Spleen (tissue), 7 donors: ENCODE results near the gene FTO.

ENCODE experiments used
- POLR2A ChIP-seq, 3 donors: fragments of 450-650 bp; IDR thresholded peaks; one replicate each; pipeline ENCODE4 v1.5.1; 2017; ENCODE audit warnings: antibody characterized with exemption in 3 of 3, mild to moderate bottlenecking in 1 of 3
- POLR2AphosphoS5 ChIP-seq, 3 donors: sonication (generic); formaldehyde crosslinking; IDR thresholded peaks; one replicate each; pipeline ENCODE4 v1.5.1; 2017; ENCODE audit warnings: antibody characterized with exemption in 3 of 3
- TF ChIP-seq, protein P1 (sequence below), 11 experiments: fragments of 200-600 bp in 7 of 11; fragments of 450-650 bp in 4 of 11; sonication (generic) in 4 of 11; IDR thresholded peaks in 8 of 11; conservative IDR thresholded peaks in 3 of 11; 1 replicate in 7 of 11; 2 replicates in 4 of 11; pipeline versions ENCODE4 v1.4.0 to v1.8.0; 2016 to 2021; ENCODE audit warnings: antibody characterized with exemption in 11 of 11, inconsistent platforms in 4 of 11, mild to moderate bottlenecking in 1 of 11
- donor health status: DM: no; HTN: no; CAD: no; lungs with moderate emphysema.
- donor health status: DM: no; HTN: no; CAD: no.
- donor health status: DM: no; HTN: no; CAD: no.

DNA sequence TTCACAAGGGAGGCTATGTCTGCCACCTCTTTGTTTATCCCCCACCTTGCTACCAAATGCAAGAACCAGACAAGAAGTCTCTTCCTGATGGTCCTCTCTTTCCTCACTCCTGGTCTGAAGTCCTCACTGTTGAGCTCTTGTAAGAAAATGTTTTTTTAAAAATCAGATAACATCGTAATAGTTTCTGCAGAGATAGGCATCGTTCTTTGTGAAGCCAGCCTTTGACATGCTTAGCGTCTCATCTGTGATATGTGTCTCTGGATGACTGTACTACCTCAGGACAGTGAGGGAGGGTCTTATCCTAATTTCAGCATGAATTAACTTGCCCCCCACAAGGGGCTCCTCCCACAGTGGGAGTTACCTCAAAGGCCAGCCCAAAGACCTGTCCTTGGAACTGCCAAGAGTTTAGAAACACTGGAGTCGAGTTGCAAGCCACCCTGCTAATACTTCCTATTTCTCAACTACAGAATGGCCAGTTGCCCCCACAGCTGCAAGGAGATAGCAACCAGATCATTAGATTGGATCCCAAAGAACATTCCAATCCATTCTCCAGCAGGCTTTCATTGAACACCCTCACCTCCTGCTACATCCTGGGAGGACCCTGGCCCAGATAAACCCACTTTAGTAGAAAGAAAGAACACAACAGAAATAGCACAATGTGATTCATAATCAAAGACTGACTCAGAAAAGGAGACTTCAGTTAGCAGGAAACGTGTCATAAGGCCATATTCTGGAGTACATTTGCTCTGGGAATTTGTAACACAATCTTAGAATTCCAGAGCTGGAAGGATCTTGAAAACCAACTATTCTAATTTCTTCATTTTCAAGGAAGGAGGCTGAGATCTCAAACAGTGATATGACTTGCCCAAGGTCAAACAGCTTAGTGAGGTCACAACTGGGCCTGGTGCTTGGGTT lies 431.7 kb downstream of the FTO start:
- TF ChIP-seq, protein P1, sequence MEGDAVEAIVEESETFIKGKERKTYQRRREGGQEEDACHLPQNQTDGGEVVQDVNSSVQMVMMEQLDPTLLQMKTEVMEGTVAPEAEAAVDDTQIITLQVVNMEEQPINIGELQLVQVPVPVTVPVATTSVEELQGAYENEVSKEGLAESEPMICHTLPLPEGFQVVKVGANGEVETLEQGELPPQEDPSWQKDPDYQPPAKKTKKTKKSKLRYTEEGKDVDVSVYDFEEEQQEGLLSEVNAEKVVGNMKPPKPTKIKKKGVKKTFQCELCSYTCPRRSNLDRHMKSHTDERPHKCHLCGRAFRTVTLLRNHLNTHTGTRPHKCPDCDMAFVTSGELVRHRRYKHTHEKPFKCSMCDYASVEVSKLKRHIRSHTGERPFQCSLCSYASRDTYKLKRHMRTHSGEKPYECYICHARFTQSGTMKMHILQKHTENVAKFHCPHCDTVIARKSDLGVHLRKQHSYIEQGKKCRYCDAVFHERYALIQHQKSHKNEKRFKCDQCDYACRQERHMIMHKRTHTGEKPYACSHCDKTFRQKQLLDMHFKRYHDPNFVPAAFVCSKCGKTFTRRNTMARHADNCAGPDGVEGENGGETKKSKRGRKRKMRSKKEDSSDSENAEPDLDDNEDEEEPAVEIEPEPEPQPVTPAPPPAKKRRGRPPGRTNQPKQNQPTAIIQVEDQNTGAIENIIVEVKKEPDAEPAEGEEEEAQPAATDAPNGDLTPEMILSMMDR (IDR thresholded peaks at IDR 0.05 in 8 of 11, conservative IDR thresholded peaks at IDR 0.05 in 3 of 11): no peak
- no peak for TF ChIP-seq POLR2A (IDR thresholded peaks at IDR 0.05)
- no peak for TF ChIP-seq POLR2AphosphoS5 (IDR thresholded peaks at IDR 0.05)
